Stomach (tissue), 19 donors: ENCODE results near the gene SPATA31C1. TPM values are rescaled to one million over a fixed set of nuclear protein-coding genes. Genes with fewer than 3 reads are reported as not detected.
"Not testable (repeated sequence)": the region's sequence is repeated elsewhere in the genome, so short reads cannot be mapped to it uniquely, and the experiment has no call there.

ENCODE experiments used
- DNase-seq, 2 donors: peaks; one replicate each; pipeline versions ENCODE4 v3.0.0 to v3.0.0-alpha.2; 2013 to 2019
- H3K27ac ChIP-seq, 5 donors: fragments of 200-600 bp in 4 of 5; sonication (generic) in 4 of 5; one replicate each; pipeline ENCODE4 v1.5.1; 2013 to 2019; ENCODE audit warnings: mild to moderate bottlenecking in 1 of 5, moderate library complexity in 1 of 5
- H3K27me3 ChIP-seq, 3 donors: fragments of 200-600 bp; sonication (generic); one replicate each; pipeline ENCODE4 v1.5.1; 2017 to 2019; ENCODE audit warnings: mixed run types in 1 of 3
- H3K36me3 ChIP-seq, 4 donors: fragments of 200-600 bp; sonication (generic); 1 replicate in 3 of 4; 2 replicates in 1 of 4; pipeline ENCODE4 v1.5.1; 2016 to 2019
- H3K4me1 ChIP-seq, 4 donors: fragments of 200-600 bp; sonication (generic); one replicate each; pipeline ENCODE4 v1.5.1; 2016 to 2019
- H3K4me3 ChIP-seq, 4 donors: fragments of 200-600 bp; sonication (generic) in 3 of 4; one replicate each; pipeline ENCODE4 v1.5.1; 2016 to 2019; ENCODE audit warnings: mild to moderate bottlenecking in 1 of 4
- H3K9me3 ChIP-seq, 4 donors: fragments of 200-600 bp; sonication (generic); one replicate each; pipeline ENCODE4 v1.5.1; 2016 to 2019
- CTCF ChIP-seq, 7 experiments: fragments of 450-650 bp in 4 of 7; fragments of 200-600 bp in 3 of 7; sonication (generic) in 3 of 7; IDR thresholded peaks; one replicate each; pipeline ENCODE4 v1.5.1; 2016 to 2019; ENCODE audit warnings: antibody characterized with exemption in 7 of 7, control low read depth in 2 of 7, mild to moderate bottlenecking in 1 of 7
- EP300 ChIP-seq: sonication (generic); formaldehyde crosslinking; IDR thresholded peaks from one replicate; pipeline ENCODE4 v1.6.1; 2017; ENCODE audit warnings: antibody characterized with exemption
- POLR2A ChIP-seq, 4 donors: fragments of 450-650 bp; IDR thresholded peaks; one replicate each; pipeline ENCODE4 v1.6.1; 2016; ENCODE audit warnings: antibody characterized with exemption in 4 of 4, control low read depth in 2 of 4, mild to moderate bottlenecking in 1 of 4, moderate library complexity in 1 of 4
- POLR2AphosphoS5 ChIP-seq, 3 donors: sonication (generic); formaldehyde crosslinking; IDR thresholded peaks; one replicate each; pipeline ENCODE4 v1.6.1; 2016; ENCODE audit warnings: antibody characterized with exemption in 3 of 3
- WGBS, 5 donors: extraction: QIAGEN DNeasy Blood & Tissue Kit in 3 of 5; methylation state at CpG; one replicate each; pipeline versions ENCODE4 v1.1.5 to v1.1.7; 2013 to 2018; 5-methylcytosine and 5-hydroxymethylcytosine counted together
- intact Hi-C: fragments of 100-400 bp; cut with DNase I; formaldehyde crosslinking; loops from one replicate; pipeline ENCODE4 v1.15.1; 2023; ENCODE audit warnings: low total_unique reads
- long read RNA-seq, 10 donors: transcript quantifications; one replicate each; lab custom pipeline, GENCODE V29; 2026
- polyA plus RNA-seq, 3 donors: library from polyadenylated mRNA; stranded (reverse); fragments of 200-250 nt; gene quantifications; one replicate each; pipeline ENCODE4 v1.2.3, GENCODE V29; 2013
- total RNA-seq, 5 donors: library from RNA; depleted of rRNA; stranded (reverse); fragments of >200 nt; gene quantifications; one replicate each; pipeline versions ENCODE4 v1.1.0 to v1.2.3, GENCODE V29; 2014 to 2016
- donor health status: healthy with polysubstance abuse.
- donor health status: Bipolar disorder and iron deficiency.
- donor health status: healthy.

SPATA31C1 gene
- total RNA-seq = not detected
- not detected for polyA plus RNA-seq
- long read RNA-seq, donor 1 = 0 reads
- long read RNA-seq, donor 2 = 0 reads
- long read RNA-seq, donor 3 = 0 reads
- long read RNA-seq, donor 4 = 0 reads
- long read RNA-seq, donor 5 = 0 reads
- long read RNA-seq, donor 6 = 0 reads
- long read RNA-seq, donor 7 = 0 reads
- long read RNA-seq, donor 8 = 0 reads
- long read RNA-seq, donor 9 = 0 reads
- long read RNA-seq, donor 10 = 0 reads

- H3K27ac ChIP-seq, DNase-seq, H3K4me1 ChIP-seq, H3K4me3 ChIP-seq, H3K27me3 ChIP-seq, intact Hi-C loops, H3K36me3 ChIP-seq, H3K9me3 ChIP-seq: not testable (repeated sequence)
- WGBS, 5 donors = no CpG with 5 or more reads among the region's 8 CpGs
Measured at GRCh38 chr9:87917662-87918061, at the start of gene SPATA31C1. Gene SPATA31C1, plus strand, starts transcription at chr9:87917962.

DNA sequence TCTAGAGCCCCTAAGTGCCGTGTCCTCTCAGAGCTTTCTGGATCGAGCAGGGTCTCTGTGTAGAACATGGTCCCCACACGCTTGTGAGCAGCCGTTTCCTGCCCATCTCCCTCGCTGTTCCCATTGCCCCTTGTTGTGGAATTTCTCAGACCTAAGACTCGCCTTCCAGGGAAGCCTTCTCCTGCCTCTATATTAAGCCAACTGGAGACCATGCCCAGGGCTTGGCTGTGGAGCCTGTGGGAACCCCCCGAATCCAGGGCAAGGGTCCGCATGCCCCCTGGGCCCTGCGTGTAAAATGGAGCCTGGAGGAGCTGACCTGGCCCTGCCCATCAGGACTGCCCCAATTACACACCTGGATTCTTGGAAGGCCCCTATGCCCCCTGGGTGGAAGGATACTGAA, 49.6 kb upstream of the SPATA31C1 start:
- no peak overlapping the region for H3K27ac ChIP-seq
- 92 to 99% (median 95%) methylated on average over 9 of the region's 9 CpGs for WGBS, 5 donors
- intact Hi-C loops = no loop called here

DNA sequence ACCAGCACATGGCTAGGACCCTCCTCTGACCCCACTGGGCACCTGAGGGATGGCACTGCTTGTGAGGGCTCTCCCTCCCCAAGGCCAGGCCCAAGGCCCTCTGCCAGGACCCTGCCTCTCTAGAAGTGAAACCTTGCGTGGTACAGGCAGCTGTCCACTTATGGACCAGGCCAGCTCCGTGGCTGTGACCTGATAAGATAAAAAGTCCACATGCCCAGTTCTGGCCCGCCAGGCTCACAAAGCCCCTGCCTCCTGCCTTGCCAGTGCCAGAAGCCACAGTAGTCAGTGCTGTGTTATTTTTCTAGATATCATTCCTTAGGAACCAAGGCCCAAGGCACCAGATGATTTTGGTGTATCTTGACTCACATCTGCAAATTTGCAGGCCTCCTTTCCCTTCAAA, 49.1 kb upstream of the SPATA31C1 start:
- TF ChIP-seq POLR2AphosphoS5 (IDR thresholded peaks at IDR 0.05) (no peak), EP300 (no peak), POLR2A (IDR thresholded peaks at IDR 0.05) (no peak), CTCF (IDR thresholded peaks at IDR 0.05) (no peak)
- WGBS, 5 donors = 50 to 78% (median 61%) methylated on average over 2 to 3 of the region's 3 CpGs
- no peak overlapping the region for H3K27ac ChIP-seq
- H3K9me3 ChIP-seq = no peaks in the 10 kb centered on the region
- no peak overlapping the region for H3K4me3 ChIP-seq
- H3K4me1 ChIP-seq = no peaks in the 10 kb centered on the region
- H3K36me3 ChIP-seq = no peaks in the 10 kb centered on the region
- intact Hi-C loops = no loop called here
- no peaks in the 10 kb centered on the region for H3K27me3 ChIP-seq
- DNase-seq = no peak

More for the DNA sequence above, 49.6 kb upstream of the SPATA31C1 start:
- no peak for DNase-seq
- Histone ChIP-seq H3K9me3 (no peaks in the 10 kb centered on the region), H3K27me3 (no peaks in the 10 kb centered on the region), H3K36me3 (no peaks in the 10 kb centered on the region), H3K4me3 (no peak overlapping the region), H3K4me1 (no peaks in the 10 kb centered on the region)
- TF ChIP-seq POLR2AphosphoS5 (IDR thresholded peaks at IDR 0.05) (no peak), CTCF (IDR thresholded peaks at IDR 0.05) (no peak), POLR2A (IDR thresholded peaks at IDR 0.05) (no peak)

DNA sequence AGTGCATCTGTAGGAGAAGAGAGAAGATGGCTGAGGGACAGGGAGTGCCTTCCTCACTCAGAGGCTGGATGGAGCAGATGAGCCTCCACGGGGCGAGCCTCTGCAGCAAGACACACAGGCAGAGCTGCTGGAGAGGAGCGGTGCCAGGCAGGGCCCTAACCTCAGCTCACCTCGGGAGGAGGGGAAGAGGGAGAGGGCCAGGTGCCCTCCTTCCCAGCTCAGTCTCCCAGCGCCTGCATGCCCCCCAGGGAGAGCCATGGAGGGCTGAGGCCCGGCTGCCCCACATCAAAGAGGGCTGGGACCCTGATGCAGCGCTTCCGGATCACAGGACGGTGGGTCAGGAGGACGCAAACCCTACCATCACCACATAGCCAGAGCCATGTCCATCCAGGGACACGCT, 48.7 kb upstream of the SPATA31C1 start:
- Histone ChIP-seq H3K4me1 (no peaks in the 10 kb centered on the region), H3K9me3 (no peaks in the 10 kb centered on the region), H3K27me3 (no peaks in the 10 kb centered on the region), H3K4me3 (no peak overlapping the region), H3K27ac (no peak overlapping the region), H3K36me3 (no peaks in the 10 kb centered on the region)
- intact Hi-C loops = no loop called here
- TF ChIP-seq EP300 (no peak), POLR2A (IDR thresholded peaks at IDR 0.05) (no peak), CTCF (IDR thresholded peaks at IDR 0.05) (no peak), POLR2AphosphoS5 (IDR thresholded peaks at IDR 0.05) (no peak)
- WGBS, 5 donors = 82 to 96% (median 91%) methylated on average over 10 to 11 of the region's 11 CpGs
- no peak for DNase-seq

GRCh38 chr9:87871425-87872078, 46.2 kb upstream of the SPATA31C1 start:
- Histone ChIP-seq H3K4me1 (no peaks in the 10 kb centered on the region), H3K27ac (no peak overlapping the region), H3K36me3 (no peaks in the 10 kb centered on the region), H3K4me3 (no peak overlapping the region), H3K9me3 (no peaks in the 10 kb centered on the region), H3K27me3 (peaks cover 0 to 5% (median 0%) of the 10 kb centered on the region in 3 donors)
- 83 to 92% (median 89%) methylated on average over 7 of the region's 7 CpGs for WGBS, 5 donors
- DNase-seq = no peak
- intact Hi-C loops = no loop called here
- TF ChIP-seq POLR2A (IDR thresholded peaks at IDR 0.05) = no peak
- TF ChIP-seq CTCF (IDR thresholded peaks at IDR 0.05) = no peak
- no peak for TF ChIP-seq EP300
- TF ChIP-seq POLR2AphosphoS5 (IDR thresholded peaks at IDR 0.05) = no peak
